ENCODE data around the gene NPY5R.

The NPY5R gene

DNA sequence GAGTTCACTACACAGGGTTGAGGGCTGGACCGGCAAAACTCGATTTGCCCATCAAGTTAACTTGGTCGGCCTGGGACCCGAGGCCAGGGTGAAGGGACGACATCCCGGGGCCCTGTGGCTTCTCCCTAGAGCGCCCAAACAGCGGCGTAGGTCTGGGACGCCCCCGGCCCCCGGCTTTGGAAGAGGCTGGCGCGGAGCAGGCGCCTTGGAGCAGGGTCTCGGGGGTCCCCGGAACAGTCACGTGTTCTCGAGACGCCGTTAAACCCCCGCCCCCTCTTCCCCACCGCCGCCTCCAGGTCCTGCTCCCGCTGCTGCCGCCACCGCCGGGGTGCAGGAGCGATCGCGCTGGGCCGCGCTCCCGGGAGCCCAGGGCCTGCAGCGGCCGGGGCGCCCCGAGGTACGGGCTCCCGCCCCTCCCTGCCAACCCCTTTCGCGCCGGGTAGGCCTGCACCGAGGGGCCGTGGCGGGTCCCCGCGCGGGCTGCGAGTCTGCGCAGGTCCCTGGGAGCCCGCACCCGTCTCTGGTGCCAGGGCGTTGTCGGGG is at the start of gene NPY5R:
TSS of gene NPY5R (plus strand) at position 289 of the 543 bp plus-strand sequence. CDS start 6,382 bp downstream, outside the sequence.
- DNase-seq = no peak

DNA sequence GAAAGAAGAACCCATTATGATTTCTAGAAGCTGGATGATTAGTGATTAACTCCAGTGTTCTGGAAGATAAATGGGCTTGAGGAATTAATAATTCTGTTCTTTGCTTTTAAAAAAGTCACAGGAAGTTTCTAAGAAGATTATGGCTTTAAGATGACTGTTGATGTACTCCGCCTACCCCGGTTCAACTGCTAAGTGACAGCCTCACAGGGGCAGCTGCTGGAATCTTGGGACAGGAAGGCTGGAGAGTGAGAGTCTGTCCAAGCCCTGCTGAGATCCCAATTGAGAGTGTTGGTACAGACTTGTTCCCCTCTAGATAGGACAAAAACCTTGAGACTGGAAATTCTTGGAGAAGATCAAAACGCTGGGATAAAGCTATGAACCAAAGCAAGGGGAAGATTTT is 48.6 kb upstream of the NPY5R start:
- no peak for DNase-seq

DNA sequence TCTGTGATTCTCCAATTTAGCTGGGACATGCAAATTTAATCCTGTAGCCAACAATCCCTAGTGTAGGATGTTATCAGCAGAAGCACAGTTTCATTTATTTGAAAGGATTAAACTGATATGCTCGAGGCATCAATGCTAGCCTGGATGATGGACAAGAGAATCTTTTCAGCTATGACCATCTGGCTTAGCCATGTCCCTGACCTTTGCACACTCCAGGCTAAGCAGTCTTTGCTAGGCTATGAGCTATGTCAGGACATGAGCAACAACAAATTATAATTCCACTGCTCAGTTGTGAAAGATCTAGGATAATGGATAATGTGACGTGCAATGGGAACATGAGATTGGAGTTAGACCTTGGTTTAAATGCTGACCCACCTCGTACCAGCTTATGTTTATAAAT is 43.2 kb upstream of the NPY5R start:
- no peak for DNase-seq

DNA sequence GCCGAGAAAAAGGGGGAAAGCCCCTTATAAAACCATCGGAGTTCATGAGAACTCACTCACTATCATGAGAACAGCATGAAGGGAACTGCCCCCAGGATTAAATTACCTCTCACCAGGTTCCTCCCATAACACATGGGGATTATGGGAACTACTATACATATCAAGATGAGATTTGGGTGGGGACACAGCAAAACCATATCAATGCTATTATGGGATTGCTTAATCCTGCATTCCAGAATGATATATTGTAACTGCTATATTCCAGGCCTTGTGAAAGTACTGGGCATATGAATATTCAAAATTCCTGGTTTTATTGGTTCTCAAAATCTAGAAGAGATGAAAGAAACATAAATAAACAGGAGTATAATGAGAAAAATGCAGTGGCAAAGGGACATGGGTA is 40.6 kb upstream of the NPY5R start:
- DNase-seq = no peak

DNA sequence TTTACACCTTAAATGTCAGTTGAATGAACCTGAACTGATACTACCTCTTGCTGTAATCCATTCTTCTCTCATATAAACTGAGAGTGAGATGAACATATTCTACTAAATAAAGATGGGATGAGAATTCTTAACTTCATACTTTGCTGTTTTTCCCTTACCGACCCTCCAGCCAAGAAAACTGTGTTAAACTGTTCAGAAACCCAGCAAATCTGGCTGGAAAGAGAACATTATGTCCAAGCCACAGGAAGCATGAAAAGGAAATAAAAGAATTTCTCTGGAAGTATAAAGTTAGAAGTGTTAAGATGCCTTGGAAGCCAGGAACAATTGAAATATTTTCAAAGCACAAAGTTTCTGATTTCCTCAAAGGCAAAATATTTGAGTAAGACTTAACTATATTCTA is 34.2 kb upstream of the NPY5R start:
- no peak for DNase-seq

DNA sequence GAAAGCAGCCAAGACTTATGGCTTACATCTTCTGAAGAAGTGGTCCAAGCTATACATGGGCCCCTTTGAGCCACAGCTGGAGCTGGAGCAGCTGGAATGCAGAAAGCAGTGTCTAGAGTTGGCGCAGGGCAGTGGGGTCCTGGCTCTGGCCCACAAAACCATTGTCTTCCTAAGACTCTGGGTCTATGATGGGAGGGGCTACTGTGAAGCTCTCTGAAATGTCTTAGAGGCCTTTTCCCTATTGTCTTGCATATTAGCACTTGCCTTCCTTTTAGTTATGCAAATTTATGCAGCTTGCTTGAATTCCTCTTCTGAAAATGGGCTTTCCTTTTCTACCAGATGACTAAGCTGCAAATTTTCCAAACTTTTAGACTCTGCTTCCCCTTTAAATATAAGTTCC is 26.6 kb upstream of the NPY5R start:
- no peak for DNase-seq

DNA sequence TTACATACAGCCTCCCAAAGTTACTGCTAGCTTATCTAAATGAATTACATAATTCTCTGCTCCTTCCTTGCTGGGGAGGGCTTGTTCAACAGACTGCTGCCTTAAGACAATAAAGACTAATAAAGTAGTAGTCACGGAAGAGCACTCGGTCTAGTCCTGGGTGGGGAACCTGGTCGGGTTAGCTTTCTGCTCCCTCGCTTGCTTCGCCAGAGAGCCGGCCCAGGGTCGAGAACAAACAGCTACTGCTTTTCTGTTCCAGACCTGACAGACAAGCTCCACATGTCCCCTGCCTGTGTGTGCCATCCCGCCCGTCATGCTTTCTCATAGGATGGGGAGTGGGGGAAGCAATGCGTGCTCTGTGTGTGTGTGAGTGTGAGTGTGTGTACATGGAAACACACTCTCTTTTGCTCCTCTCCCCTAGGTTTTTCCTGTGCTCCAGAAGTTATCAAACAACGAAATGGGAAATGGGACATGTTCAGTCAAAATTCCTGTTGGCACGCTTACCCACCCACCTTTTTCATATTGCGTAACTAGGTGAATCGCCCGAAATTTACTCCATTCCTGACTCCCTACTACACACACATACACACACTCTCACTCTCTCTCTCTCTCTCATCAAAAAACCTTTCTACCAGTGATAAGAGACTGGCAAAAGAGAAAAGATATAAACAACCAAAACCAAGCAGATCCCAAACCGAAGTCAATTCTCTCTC is 12.6 kb upstream of the NPY5R start:
- DNase-seq = no peak

DNA sequence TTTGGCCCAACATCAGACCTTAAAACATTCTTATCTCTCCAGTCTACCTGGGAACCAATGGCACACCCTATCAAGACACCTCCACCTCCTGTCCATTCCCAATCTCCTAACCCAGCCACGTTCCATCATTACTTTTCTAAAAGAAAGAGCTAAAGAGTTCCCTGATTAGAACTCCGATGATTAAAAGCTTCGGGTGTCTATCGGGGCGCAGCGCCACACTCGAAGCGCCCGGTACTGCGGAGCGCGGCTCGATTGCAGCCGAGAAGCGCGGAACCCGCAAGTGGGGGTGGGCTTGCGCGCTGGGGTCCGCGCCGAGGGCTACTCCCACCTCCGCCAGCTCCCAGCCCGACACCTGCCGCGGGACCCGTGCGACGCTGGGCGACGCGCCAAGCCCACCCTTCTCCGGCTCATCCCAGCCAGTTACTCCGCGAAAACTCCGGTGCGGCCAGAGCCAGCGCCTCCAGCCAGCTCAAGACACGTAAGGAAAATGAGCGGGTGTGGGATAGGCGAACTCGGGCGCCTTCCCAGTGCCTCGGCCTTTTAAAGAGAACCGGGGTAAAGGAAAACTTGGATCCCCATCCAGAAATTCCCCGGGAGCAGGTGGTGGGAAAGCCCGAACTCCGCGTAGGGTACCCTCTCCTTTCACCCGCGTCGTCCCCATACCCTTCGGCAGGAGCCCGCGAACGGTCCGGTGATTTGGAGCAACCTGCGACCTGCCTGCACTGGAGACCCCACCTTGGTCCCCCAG is 11.9 kb upstream of the NPY5R start:
- DNase-seq = no peak

DNA sequence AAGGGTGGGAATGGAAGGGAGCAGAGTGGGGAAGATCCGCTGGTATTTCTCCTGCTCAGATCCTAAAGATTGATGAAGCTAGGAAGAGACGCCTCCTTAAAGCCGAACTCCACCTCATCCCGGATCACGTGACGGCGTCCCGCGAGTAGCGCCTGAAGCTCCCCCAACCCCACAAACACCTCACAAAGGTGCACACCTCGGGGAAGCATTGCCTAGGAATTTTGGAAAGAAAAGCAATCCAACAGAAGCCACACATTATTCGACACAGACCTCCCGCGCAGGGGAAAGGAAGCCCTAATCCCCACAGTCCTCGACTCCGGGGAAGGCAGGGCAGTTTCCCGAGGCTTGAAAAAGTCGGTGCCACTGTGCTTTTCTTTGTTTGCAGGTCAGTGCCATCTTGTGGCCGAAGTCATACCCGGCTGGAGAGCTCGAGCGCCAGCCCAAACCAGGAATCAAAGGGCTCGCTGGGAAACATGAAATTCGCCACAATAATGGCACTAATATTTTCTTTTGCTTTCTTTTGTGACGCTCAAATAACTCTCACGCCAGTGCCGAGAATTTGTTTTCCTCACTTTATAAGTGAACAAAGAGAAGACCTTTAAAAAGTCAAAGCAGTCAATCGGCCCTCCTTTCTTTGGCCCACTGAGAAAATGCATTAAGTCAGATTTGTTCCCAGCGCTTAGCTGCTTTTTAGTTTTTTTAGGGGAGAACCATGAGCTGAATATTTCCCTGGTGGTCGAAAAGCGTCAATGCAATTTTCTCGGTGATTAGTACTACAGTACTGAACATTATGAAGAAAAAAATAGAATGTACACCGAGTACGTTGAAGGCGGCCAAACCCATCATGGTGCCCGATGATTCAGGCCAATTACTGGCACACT is 10.9 kb upstream of the NPY5R start, which contains the start of gene NPY1R:
TSS of gene NPY1R (minus strand) at position 71 of the 881 bp plus-strand sequence. CDS start 6,042 bp downstream, outside the sequence.
- no peak for DNase-seq

DNA sequence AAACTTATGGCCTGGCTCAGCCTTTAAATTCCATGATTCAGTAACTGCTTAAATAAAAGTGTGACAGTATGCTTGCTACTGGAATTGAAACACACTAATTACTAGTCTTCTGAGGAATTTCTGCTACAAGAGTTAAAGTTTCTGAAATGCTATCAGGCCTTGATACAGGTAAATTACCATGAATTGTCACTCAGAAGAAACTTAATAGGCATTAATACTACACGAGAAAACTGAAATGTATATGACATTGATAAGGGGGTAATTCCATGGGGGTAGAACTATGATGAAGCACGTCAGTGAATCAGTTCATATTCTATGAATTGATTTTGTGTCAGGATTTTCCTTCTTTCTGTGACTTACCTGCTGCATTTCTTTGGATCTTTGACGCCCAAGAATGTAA is 8.3 kb upstream of the NPY5R start:
- no peak for DNase-seq

DNA sequence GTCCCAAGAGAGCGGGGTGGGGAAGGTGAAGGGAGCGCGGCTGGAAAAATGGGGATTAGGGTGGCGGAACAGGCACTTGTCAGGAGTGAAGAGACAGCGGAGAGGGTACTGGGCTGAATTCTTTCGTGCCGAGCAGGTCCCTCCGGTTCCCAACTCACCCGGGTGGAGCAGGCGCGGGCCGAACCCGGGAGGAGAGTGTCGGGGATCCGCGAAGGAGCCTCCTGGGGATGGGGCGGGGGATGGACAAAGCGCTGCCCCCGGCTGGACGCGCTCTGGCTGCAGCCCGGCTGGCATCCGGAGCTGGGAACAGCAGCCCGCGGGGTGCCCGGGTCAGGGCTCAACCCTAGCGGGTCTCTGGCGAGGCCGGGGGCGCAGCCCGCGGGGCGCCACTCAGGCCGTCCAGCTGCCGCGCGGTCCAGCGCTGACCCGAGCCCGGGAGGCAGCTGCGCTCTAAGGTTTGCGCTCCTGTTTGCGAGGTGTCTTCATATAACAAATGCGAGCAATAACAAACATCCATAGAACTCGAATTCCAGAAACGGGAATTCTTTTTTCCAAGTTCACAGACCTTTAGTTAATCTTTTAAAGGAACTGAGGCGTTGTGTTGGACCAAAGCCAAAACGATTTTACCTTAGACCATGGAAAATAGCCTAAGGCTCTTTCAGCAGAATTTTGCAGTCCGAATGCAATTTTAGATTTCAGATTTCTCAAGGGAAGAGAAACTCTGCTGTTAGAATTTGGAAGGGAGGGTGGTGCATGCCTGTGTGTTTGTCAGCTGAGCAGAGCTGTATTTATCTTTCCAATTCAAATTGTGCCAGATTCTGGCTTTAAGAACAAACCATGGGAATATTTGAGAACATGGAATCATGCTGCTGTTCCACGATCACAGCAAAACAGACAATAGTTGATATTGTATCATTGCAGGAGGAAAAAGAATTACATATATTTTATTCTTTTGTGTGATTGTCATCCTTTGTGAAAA is 744 bp downstream of the NPY5R start:
- no peak for DNase-seq

DNA sequence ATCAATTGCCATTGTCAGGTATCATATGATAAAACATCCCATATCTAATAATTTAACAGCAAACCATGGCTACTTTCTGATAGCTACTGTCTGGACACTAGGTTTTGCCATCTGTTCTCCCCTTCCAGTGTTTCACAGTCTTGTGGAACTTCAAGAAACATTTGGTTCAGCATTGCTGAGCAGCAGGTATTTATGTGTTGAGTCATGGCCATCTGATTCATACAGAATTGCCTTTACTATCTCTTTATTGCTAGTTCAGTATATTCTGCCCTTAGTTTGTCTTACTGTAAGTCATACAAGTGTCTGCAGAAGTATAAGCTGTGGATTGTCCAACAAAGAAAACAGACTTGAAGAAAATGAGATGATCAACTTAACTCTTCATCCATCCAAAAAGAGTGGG is 7.0 kb downstream of the NPY5R start:
- DNase-seq = no peak

DNA sequence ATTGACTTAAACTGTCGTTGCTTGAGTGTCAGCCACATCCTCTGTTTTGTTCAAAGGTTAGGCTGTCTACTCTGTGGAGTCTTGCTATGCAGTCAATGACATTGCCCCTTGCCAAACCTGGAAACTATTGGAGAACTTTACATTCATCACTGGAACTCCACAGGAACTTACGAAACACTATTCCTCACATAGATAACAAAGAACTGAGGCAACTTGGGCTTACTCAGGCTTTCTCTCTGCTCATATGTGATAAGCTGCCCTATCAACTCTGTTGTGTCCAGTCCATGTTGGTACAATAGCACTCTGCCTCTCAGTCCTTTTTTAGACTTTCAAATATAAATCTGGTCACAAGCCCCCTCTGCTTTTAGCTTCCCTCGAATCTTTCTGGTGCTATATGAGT is 9.4 kb downstream of the NPY5R start:
- no peak for DNase-seq

DNA sequence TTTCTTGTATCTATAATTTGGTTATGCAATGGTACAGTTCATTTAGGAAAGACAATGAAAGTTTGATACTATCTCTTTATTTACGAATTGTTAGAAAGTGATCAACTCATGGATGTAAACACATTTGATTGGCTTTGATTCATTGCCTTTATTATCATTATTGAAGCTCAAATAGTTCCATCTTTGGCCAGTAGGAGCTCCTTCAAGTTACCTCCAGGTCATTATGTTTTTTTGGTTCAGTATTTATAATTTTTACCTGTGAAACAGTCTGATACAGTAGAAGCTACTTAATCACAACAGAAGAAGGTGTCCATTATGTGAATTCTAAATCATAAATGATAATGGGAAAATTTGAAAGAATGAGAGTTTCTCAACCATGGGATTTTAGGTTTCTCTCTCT is 12.4 kb downstream of the NPY5R start:
- no peak for DNase-seq

DNA sequence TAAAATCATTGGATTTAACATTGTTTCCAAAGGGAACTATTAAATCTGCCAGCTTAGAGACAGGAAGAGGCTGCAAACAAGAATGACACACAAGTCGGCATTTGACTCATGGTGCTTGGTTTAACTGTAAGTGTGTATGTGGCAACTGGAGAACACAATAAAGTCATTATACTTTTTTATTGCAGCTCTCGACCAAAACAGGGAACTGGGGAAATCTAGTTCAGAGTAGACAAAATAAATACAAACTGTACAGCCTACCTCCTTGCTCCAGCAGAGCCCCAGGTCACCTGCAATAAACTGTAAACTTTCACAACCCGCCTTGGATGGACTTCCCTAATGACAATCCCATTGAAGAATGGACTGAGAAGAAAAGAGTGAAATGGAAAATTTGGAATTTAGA is 24.0 kb downstream of the NPY5R start:
- no peak for DNase-seq

DNA sequence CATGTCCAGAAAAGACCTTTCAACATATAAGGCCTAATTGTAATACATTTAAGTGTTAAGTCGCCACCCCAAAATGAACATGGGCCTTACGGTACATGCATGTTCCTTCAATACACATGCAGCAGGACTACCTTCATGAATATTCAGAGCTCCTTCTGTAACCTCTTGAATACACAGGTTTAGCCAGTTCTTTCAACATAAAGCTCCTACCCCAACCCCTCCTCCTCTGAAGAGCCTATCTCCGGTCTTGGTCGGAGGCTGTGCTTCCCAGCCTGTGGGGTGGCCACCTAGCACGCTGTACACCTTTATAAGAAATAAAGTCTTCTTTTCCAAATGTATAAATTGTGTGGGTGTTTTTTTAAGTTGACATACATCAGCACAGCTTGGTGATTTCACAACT is 28.3 kb downstream of the NPY5R start:
- no peak for DNase-seq

DNA sequence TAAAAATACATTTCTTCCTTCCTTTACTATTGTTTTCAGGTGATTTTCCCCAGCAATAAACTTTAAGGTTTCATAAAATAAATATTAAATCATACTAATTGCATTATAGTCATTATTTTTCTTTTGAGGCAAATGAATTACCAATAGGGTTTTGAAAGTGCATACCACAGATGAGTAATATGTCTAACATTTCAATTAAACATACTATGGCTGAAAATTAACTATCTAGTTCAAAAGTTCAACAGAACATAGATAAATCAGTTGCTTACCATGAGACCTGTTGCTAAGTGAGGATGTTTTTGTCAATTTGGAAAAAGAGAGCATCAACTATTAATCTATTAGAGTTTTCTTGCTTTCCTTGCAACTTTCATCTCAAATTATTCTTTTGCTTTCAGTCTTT is 35.0 kb downstream of the NPY5R start:
- DNase-seq = no peak

DNA sequence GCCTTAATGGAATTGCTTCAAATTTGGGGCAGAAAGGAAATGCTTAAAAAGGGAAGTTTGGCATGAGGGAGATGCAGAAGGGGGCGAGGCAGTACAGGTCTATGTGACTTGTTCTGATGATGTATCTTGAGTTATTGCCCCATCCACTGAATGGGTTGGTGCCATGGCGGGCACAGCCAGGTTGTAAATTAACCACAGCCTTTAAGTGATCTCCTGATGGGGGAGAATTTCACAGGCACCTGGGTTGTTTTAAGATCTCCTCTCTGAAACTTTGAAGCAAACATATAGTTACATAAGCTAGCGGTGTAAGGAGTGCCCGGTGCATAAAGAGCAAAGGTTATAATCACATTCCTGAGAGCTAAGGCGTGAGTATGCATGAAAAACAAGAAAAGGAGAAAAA is 37.0 kb downstream of the NPY5R start:
- no peak for DNase-seq

DNA sequence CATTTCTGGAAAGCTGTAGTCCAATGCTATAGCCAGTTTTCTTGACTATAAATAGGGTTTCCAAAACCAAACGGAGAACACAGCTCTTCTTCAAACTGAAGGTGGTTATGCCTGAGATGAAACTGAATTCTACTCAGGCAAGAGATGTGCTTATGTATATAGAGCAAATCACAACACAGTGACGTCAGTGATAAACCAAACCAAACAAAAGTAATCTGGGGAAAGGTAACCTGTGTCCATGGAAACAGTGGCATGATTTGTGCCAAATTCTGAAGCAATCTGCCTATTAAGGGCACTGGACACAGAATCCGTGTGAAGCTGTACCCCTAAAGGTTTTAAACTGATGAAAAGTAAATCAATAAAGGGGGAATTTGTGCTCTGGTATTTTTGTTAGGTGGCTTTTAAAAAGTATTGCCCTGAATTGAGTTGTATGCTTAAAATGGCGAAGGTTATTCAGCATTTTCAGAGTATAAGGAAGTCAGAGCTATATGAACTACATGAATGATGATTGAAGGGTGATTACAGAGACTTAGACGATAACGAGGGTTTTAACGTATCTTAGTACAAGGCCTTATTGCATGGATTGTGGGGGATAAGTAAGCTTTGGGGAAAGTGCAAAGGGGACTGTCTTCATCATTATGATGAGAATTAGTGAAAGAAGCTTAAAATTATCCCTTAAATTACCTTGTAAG is 38.6 kb downstream of the NPY5R start:
- no peak for DNase-seq

DNA sequence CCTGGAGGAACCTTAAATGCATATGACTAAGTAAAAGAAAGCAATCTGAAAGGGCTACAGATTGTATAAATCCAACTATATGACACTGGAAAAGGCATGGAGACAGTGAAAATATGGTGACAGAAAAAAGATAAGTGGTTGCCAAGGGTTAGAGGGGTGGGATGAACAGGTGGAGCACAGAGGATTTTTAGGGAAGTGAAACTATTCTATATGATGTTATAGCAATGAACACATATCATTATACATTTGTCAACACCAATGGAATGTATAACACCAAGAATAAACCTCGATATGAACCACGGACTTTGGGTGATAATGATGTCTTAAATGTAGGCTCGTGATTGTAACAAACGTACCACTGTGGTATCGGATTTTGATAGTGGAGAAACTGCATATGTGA is 40.7 kb downstream of the NPY5R start:
- no peak for DNase-seq

DNA sequence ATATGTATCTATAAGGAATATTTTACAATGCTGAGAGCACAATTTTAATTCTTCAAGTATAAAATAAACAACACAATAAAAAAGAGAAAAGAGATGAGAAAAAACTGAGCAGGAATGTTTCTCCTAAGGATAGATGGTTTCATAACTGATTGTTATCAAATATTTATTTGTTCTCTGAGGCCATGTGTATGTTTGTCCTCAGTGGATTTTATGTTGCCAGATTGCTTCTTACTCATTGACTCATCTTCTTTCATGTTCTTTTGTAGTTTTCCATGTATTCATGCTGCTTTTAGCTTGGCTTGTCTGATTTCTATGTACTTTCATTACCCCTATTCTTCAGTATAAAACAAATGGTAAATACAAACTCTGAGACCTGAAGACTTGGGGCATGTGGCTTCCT is 41.2 kb downstream of the NPY5R start:
- DNase-seq = no peak
